Measurements from ENCODE around the gene TEAD1.

DNA sequence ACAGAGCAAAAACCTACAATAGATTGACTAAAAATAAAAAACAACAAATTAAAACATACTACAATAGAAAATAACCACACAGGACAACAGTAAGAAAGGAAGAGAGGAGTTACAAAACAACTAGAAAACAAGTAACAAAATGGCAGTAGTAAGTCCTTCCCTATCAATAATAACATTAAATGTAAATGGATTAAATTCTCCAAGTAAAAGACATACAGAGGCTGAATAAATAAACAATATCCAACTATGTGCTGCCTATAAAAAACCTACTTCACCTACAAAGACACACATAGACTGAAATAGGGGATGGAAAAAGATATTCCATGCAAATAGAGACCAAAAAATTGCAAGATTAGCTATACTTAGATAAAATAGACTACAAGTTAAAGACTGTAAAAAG lies 277.9 kb downstream of the TEAD1 start:
- TF ChIP-seq, protein P1, sequence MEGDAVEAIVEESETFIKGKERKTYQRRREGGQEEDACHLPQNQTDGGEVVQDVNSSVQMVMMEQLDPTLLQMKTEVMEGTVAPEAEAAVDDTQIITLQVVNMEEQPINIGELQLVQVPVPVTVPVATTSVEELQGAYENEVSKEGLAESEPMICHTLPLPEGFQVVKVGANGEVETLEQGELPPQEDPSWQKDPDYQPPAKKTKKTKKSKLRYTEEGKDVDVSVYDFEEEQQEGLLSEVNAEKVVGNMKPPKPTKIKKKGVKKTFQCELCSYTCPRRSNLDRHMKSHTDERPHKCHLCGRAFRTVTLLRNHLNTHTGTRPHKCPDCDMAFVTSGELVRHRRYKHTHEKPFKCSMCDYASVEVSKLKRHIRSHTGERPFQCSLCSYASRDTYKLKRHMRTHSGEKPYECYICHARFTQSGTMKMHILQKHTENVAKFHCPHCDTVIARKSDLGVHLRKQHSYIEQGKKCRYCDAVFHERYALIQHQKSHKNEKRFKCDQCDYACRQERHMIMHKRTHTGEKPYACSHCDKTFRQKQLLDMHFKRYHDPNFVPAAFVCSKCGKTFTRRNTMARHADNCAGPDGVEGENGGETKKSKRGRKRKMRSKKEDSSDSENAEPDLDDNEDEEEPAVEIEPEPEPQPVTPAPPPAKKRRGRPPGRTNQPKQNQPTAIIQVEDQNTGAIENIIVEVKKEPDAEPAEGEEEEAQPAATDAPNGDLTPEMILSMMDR (IDR thresholded peaks at IDR 0.05): no peak
- no peak for TF ChIP-seq POLR2A (IDR thresholded peaks at IDR 0.05)
